ENCODE measurements around the gene KLHDC7B. TPM values are rescaled to one million over a fixed set of nuclear protein-coding genes. Genes with fewer than 3 reads are reported as not detected.
A peak's percentile ranks its signal among the peaks of the same experiment; 100 is the strongest.

KLHDC7B gene
- total and polyA plus RNA-seq, 2 donors (not counting 3 experiments of a cell fraction or from before 2014, with no cell fraction given), result not detected

DNA sequence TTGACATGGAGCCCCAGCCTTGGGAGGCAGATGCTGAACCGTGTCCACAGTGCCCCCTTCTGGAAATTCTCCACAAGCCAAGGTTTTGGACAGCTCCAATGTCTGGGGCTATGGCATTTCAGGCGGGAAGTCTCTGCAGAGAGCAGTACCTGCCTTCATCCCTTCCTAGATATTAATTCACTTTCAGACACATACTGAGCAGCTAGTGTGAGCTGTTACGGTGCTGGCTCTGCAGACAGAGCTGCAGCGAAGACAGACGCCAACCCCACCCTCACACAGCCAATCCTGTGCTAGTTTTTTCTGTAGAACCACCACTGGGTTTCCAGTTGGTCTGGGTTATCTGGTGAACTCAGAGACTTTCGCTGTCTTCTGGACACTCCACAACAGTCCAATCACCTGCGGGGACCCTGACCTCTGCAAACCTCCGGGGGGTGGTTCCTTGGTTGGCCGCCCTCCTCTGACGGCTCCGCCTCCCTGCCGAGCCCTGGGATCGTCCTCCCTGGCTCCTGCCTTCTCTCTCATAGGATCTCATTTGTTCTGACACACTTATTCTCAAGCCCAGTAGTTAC, 47.3 kb upstream of the KLHDC7B start:
- Histone ChIP-seq H3K9ac (replicated peaks; ENCODE audit: extremely low read depth, insufficient read depth, low read length) (no peak overlapping the region), H3K9me1 (replicated peaks; ENCODE audit: control insufficient read depth, extremely low read depth, insufficient read depth, low read length) (no peaks in the 10 kb centered on the region), H3K9me3 (replicated peaks; ENCODE audit: control insufficient read depth, insufficient read depth, low read length) (no peaks in the 10 kb centered on the region), H3K79me2 (ENCODE audit: control insufficient read depth, insufficient read depth, low read length) (no peaks in the 10 kb centered on the region), H3K4me1 (ENCODE audit: control insufficient read depth, extremely low read depth, insufficient read depth, low read length) (no peaks in the 10 kb centered on the region), H4K20me1 (replicated peaks; ENCODE audit: control insufficient read depth, extremely low read depth, insufficient read depth, low read length) (no peaks in the 10 kb centered on the region), H3K4me3 (replicated peaks in 1 of 3; ENCODE audit: insufficient read depth in 1 of 3, low read depth in 1 of 3, low read length in 3 of 3) (no peak overlapping the region), H3K27me3 (ENCODE audit: control insufficient read depth in 2 of 2, insufficient read depth in 2 of 2, low read length in 2 of 2) (no peaks in the 10 kb centered on the region), H3K36me3 (ENCODE audit: control insufficient read depth in 2 of 2, extremely low read depth in 1 of 2, insufficient read depth in 2 of 2, low read length in 2 of 2) (peaks cover 0 to 12% of the 10 kb centered on the region in 2 experiments), H3K4me2 (ENCODE audit: insufficient read depth, low read length) (no peak overlapping the region), H3K27ac (ENCODE audit: insufficient read depth, low read depth, low read length) (no peak overlapping the region), H2AFZ (ENCODE audit: low read depth, low read length) (no peak overlapping the region)
- dilution Hi-C loops (cut with MboI; ENCODE audit: extremely low pct_ligation_motif_present, low sequenced_read_pairs) (no loop called here), intact Hi-C loops (cut with micrococcal nuclease) (loop anchor here (1.0 to 5.0 kb wide), 3 partner anchors 24 to 246 kb away; partner anchors contain the start of gene SBF1)
- FAIRE-seq, result peak; percentile 93
- TF ChIP-seq, protein P1, sequence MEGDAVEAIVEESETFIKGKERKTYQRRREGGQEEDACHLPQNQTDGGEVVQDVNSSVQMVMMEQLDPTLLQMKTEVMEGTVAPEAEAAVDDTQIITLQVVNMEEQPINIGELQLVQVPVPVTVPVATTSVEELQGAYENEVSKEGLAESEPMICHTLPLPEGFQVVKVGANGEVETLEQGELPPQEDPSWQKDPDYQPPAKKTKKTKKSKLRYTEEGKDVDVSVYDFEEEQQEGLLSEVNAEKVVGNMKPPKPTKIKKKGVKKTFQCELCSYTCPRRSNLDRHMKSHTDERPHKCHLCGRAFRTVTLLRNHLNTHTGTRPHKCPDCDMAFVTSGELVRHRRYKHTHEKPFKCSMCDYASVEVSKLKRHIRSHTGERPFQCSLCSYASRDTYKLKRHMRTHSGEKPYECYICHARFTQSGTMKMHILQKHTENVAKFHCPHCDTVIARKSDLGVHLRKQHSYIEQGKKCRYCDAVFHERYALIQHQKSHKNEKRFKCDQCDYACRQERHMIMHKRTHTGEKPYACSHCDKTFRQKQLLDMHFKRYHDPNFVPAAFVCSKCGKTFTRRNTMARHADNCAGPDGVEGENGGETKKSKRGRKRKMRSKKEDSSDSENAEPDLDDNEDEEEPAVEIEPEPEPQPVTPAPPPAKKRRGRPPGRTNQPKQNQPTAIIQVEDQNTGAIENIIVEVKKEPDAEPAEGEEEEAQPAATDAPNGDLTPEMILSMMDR (IDR thresholded peaks at IDR 0.05; ENCODE audit: extremely low read depth in 1 of 2, insufficient read depth in 1 of 2, low read depth in 1 of 2, low read length in 2 of 2), result peak; percentile 64 to 71
- TF ChIP-seq FOS (IDR thresholded peaks at IDR 0.05; ENCODE audit: borderline replicate concordance, insufficient read depth, low read length) (no peak), JUN (IDR thresholded peaks at IDR 0.05; ENCODE audit: borderline replicate concordance, insufficient read depth, insufficient read length, low read depth) (no peak)
- CTCF ChIA-PET, result interaction anchor here (0.7 to 3.1 kb wide), 20 partner anchors 9 to 256 kb away, joined by 3 to 28 read pairs (median 4); partner anchors contain the start of genes HDAC10, LMF2, NCAPH2 and SCO2
- POLR2A ChIA-PET, result no interaction called here
- BruUV-seq (replicated peaks), result no TSS peak
- DNase-seq (ENCODE audit: low read depth, low spot score), result peak; percentile 65

DNA sequence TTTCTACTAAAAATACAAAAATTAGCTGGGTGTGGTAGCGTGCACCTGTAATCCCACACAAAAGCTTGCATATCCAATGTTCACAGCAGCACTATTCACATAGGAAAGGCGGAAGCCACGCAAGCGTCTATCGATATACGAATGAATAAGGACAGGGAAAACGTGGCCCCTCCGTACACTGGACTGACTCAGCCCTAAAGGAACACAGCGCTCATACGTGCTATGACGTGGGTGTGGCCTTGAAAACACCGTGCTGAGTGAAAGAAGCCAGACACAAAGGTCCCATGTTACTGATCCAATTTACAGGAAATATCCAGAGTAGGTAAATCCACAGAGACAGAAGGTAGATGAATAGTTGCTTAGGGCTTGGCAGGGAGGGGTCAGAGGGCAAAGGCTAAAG, 45.2 kb upstream of the KLHDC7B start:
- Histone ChIP-seq H3K9ac (replicated peaks; ENCODE audit: extremely low read depth, insufficient read depth, low read length) (no peak overlapping the region), H3K27ac (ENCODE audit: insufficient read depth, low read depth, low read length) (no peak overlapping the region), H2AFZ (ENCODE audit: low read depth, low read length) (no peak overlapping the region), H4K20me1 (replicated peaks; ENCODE audit: control insufficient read depth, extremely low read depth, insufficient read depth, low read length) (no peaks in the 10 kb centered on the region), H3K4me3 (replicated peaks in 1 of 3; ENCODE audit: insufficient read depth in 1 of 3, low read depth in 1 of 3, low read length in 3 of 3) (no peak overlapping the region), H3K79me2 (ENCODE audit: control insufficient read depth, insufficient read depth, low read length) (no peaks in the 10 kb centered on the region), H3K4me1 (ENCODE audit: control insufficient read depth, extremely low read depth, insufficient read depth, low read length) (no peaks in the 10 kb centered on the region), H3K9me1 (replicated peaks; ENCODE audit: control insufficient read depth, extremely low read depth, insufficient read depth, low read length) (no peaks in the 10 kb centered on the region), H3K4me2 (ENCODE audit: insufficient read depth, low read length) (no peak overlapping the region), H3K36me3 (ENCODE audit: control insufficient read depth in 2 of 2, extremely low read depth in 1 of 2, insufficient read depth in 2 of 2, low read length in 2 of 2) (peaks cover 5 to 20% of the 10 kb centered on the region in 2 experiments), H3K9me3 (replicated peaks; ENCODE audit: control insufficient read depth, insufficient read depth, low read length) (no peaks in the 10 kb centered on the region), H3K27me3 (ENCODE audit: control insufficient read depth in 2 of 2, insufficient read depth in 2 of 2, low read length in 2 of 2) (no peaks in the 10 kb centered on the region)
- POLR2A ChIA-PET, result interaction anchor here (0.6 kb wide), 1 partner anchor 22 kb away, joined by 5 read pairs; no protein-coding TSS in a partner anchor
- dilution Hi-C loops (cut with MboI; ENCODE audit: extremely low pct_ligation_motif_present, low sequenced_read_pairs) (no loop called here), intact Hi-C loops (cut with micrococcal nuclease) (no loop called here)
- no peak for DNase-seq (ENCODE audit: low read depth, low spot score)
- CTCF ChIA-PET, result interaction anchor here (0.9 to 1.2 kb wide), 2 partner anchors 101 to 120 kb away, joined by 4 to 5 read pairs; no protein-coding TSS in a partner anchor
- BruUV-seq (replicated peaks), result no TSS peak
- FAIRE-seq, result no peak
- no peak for TF ChIP-seq EZH2 (IDR thresholded peaks at IDR 0.05; ENCODE audit: borderline replicate concordance, low read depth, low read length, severe bottlenecking)
- TF ChIP-seq FOS (IDR thresholded peaks at IDR 0.05; ENCODE audit: borderline replicate concordance, insufficient read depth, low read length), result no peak
- no peak for TF ChIP-seq JUN (IDR thresholded peaks at IDR 0.05; ENCODE audit: borderline replicate concordance, insufficient read depth, insufficient read length, low read depth)
- no peak for TF ChIP-seq POLR2A (IDR thresholded peaks at IDR 0.05; ENCODE audit: low read depth, low read length)
- no peak for TF ChIP-seq GATA2 (IDR thresholded peaks at IDR 0.05; ENCODE audit: insufficient read depth, insufficient read length, low read depth, low read length)
- TF ChIP-seq POLR2AphosphoS5 (IDR thresholded peaks at IDR 0.05; ENCODE audit: insufficient read depth, low read depth, low read length), result no peak
- TF ChIP-seq, protein P1 (IDR thresholded peaks at IDR 0.05; ENCODE audit: extremely low read depth in 1 of 2, insufficient read depth in 1 of 2, low read depth in 1 of 2, low read length in 2 of 2), result no peak
- TF ChIP-seq, protein P2, sequence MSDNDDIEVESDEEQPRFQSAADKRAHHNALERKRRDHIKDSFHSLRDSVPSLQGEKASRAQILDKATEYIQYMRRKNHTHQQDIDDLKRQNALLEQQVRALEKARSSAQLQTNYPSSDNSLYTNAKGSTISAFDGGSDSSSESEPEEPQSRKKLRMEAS (IDR thresholded peaks at IDR 0.05; ENCODE audit: insufficient read depth, insufficient read length), result no peak
- no peak for TF ChIP-seq MYC (IDR thresholded peaks at IDR 0.05; ENCODE audit: low read depth, low read length)

All from endothelial cell of umbilical vein (primary cell).